Activated naive CD8-positive, alpha-beta T cell treated with anti-CD3 and anti-CD28 coated beads, Interleukin-2, amount 50 U/mL, for 16 hours (primary cell): ENCODE measurements around the gene GNG12.

Experiments used
- DNase-seq: peaks from one replicate; pipeline ENCODE4 v3.0.0-alpha.2; 2020; ENCODE audit warnings: low read depth, low spot score

The GNG12 gene

DNA sequence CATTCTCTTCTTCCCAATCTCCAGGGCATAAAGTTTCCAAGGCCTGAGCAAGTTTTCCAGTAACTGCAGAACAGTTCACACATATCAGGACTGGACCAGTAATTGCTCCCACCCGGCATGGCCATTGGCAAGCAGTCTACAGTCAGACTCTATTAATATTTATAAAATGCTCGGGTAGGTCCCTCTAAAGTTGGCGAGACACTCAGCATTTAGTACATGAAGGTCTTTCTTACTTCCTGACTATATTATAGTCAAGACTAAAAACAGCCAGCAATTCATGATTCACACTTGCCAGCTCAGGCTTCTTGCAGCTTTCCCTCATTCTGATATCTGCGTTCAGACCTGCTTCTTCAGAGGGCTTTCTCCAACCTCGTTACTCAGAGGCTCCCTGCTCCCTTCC is 122.8 kb downstream of the GNG12 start:
- DNase-seq = no peak

DNA sequence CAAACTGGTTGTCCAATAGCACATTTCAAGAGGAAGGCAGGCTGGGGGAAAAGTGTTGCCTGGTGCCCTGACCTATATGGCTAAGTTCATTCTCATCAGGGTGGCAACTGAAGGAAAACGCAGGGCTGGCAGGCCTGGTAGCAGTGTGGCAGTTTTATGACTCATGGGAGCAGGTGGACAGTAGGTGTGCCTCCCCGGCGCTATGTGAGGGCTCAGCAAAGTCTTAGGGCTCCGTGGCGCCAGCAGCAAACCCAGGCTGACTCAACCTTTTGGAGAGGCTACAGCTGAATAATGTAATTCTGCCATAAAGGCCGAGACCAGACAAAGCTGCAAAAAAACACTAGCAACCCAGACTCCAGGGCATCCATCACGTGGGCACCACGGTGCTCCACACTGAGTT is 124.7 kb downstream of the GNG12 start:
- DNase-seq = no peak

DNA sequence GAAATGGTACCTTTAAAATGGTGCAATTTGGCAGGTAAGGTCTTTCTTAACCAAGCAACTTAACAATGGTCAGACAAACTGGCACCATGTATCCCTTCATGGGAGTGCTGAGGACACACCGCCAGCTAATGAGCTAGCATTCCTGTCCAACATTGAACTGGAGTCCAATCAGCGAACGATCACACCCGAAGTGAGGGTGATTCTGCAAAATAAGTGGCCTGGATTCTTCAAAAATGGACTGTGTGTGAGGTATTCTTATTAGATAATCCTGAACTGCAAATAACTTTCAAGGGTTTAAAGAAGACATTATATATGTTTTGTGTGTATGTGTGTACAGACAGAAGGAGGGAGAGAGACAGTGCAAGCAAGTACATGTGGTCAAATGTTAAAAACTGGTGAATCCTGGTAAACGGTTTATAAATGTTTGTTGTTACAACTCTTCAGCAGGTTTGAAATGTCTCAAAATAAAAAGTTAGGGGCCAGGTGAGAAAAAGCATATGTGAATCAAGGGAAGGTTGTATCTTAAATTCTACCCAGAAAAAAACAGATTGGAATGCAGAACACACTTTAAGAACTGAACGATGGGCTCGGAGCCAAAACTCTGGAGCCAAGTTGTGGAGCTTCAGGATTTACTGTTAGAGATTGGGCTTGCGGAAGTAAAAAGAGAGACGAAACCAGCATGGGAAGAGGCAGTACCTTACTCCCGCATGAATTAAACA is 127.4 kb downstream of the GNG12 start:
- DNase-seq = no peak

DNA sequence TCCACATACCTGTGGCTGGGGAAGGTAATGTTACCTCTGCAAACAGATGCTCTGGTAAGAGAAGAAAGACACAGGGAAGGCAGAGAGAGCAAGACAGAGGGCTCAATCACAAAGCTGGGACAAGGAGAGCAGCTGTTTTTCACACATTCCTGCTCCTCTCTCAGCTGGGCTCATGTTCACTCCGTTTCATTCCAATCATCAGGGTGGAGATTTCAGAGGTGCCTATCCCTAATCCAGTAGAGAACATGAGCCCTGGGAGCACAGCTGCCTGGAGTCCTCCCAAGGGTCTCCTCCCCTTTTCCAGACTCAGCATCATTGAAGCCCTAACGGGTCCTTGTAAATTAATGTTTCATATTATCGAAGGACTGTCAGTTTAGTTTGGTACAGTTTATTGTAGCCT is 128.9 kb downstream of the GNG12 start:
- DNase-seq = no peak

DNA sequence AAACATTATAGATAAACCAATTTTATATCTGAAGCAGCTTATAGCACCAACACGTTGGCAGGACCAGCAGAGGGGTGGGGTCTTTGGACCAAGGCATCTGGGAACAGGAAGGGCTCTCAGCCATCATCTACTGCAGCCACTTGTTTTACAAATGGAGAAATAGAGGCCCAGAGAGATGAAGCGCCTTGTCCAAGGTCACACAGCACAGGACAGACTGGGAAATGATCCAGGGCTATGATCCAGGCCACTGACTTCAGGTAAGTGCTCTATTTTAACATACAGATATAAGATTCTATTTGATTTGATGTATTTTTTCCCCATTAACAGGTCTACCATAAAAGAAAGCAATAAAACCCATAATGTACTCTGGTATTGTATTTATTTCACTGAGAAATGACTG is 131.4 kb downstream of the GNG12 start:
- no peak for DNase-seq

DNA sequence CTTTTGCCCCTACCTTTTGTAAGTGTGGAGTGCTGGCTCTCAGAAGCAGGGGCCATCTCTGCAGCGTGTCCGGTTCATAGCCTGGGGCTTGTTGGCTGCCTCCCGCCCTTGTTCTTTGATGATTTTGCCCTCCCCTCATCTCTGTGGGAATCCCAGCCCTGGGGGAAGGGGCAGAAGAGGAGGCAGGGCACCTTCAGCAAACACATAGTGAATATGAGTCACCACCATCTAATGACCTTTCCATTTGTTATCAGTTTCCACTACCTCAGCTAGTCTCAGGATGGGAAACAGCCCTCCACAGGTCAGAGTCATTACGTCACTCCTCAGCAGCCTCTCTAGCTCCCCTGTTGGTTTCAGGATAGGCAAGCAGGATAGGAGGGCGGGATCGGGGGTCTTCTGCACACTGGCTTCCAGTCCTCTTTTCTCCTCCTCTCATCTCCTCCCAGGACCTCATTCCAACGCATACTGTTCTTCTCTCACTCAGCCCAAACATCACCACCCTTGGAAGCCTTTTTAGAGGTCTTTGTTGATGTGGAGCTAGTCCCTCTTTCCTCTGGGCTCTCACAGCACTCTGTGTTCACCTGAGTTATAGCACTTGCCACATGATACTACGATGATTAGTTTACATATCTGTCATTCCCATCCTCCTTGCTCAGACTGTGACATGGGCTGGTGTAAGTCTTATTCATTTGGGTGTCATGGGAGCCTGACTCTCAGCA is 132.4 kb downstream of the GNG12 start:
- no peak for DNase-seq

DNA sequence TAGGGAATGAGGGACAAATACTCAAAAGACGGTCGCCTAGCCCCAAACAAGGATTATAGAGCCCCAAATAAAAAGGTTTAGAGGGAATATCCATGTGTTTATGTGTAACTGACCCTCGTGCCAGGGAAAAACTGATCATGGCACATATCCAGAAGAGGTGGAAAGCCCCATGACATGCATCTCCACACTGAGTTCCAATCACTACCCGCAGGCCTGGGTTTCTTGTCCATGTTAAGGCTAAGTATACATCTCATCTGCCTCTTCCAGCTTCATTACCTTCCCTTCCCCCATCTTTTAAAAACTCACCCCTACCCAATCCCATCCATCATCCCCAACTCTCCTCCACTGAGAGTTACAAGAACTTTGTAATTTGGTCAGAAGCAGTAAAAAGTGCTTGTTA is 133.0 kb downstream of the GNG12 start:
- DNase-seq = no peak

DNA sequence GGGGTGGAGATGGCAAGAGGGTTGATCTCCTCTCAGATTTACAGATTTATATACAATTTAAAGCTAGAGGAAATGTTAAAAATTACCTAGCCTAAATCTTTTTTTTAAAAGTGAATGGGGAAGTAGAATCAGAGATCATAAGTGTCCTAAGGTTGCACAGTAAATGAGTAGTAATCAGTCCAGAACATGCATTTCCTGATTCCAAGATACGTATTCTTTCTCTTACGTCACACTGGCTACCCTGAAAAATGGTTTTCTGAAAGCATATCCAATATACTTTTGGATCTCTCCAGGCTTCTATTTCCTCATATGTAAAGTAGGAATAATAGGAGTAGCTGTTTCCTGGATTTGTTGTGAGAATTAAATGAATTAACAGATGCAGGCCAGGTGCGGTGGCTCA is 136.6 kb downstream of the GNG12 start:
- no peak for DNase-seq

DNA sequence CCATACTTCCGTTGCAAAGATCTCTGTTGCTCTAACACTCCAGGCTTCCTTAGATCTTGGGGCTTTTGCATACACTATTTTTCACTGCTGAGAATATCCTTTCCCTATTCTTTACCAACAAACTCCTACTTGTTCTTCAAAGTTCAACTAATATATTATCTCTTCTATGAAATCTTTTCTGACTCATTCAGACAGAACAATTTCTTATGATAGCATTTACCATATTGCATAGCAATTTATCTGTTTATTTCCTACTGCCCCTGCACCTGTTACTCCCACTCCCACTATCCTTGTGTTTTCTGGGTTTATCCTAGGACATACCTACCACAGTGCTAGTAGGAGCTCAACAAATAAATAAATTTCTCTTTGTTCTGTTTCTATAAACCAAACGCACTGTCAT is 137.3 kb downstream of the GNG12 start:
- no peak for DNase-seq

DNA sequence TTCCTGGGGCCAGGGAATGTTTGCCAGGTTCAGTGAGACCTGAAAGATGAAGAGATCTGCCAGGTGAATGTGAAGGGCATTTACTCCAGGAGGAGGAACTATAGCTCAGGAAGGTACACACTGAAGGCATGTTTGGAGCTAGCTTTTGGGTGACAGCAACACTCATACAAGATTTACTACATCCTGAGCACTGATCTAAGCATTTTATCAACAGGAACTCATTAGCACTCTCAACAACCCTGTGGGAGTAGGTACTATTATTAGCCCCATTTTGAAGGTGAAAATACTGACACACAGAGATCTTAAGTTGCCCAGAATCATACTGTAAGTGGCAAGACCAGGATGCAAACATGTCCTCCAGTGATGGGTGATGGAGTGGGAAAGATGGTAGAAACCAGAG is 141.6 kb downstream of the GNG12 start:
- no peak for DNase-seq

DNA sequence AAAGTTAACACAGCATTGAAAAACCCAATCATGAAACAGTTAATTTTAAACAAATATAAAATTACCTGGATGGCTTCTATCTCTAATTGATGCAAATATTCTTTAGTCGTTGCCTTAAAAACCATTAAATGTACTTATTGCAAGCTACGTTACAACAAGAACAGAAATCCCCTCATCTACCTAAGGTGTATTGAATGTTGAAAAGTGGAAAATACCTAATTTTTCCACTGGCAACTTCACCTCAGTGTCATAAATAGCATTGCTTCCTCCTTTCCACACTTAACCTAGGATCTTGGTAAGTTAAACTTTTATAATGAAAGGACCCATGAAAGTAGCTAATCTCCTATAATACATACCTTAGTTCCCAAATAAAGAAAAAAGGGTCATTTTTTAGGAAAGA is 142.9 kb downstream of the GNG12 start:
- no peak for DNase-seq

DNA sequence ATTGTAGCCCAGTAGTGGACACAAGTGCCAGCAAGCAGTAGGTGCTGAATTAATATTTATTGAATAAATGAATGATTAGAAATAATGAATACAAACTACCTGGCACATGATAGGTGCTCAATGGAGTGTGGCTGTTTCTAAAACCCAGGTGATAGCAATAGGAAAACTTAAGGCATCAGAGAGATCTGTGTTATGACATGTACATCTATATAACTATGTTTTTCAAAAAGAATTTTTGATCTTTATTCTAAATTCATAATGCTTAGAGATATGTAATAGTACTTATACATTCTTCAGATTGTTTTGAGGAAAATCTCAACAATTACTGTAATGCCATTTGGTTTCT is 143.3 kb downstream of the GNG12 start:
- DNase-seq = no peak

DNA sequence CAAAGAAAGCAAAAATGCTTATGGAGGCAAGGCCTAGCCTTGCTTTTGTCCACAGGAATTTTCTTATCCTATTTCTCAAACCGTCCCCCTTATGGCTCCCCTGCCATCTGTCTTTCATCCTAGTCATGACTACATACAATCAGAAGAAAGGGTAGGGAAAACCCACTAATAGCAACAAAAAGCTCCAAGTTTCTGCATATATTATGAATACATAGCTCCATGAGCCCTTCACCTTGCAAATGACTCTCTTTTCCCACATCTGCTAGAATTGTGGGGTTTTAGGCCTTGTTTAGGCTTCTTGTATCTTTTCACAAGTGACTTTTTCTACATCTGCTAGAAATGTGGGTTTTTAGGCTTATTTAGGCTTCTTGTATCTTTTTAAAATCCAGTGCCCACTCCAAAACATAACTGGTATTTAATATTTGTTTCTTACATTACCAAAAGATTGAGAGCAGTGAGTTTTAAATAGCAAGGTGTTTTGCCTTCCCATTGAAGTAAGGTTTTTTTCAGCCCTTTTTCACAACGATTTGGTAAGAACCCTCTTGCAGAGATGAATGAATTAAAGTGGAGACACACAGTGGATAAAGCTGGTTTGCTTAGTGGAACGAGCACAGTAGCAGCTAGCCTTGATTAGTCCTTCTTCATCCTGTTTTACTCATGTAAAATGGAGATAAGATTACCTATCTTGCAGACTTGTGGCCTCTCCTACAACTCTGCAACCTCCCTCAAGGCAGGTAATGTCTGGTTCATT is 143.8 kb downstream of the GNG12 start:
- DNase-seq = no peak

DNA sequence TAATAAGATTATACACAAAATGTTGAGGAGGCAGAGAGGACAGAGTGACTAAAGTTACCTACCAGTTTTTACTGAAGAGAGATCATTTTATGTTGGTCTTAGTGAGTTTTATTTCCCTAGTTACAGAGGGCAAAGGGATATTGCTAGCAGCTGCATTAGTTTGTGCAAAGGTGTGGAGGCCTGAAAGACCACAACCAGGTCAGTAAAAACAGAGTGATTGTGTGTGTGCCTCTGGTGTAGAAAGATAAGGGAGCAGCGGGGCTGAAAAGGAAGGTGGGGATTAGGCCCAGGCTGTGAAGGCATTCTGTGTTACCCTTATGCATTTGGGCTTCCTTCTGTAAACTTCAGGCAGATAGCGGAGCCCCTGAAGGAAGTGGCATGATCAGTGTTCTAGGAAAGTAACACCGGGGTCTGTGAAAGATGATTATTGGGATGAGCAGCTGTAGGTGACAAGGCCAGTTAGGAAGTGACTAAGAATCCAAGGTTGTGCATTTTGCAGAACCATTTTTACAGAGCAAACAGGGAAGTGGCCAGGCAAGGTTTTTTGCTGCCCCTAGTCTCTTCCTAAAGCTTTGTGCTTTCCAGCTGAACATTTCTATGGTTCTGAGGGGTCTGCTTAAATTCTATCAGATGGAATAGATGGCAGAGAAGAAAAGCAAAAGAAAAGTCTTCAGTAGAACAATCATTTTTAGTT is 144.6 kb downstream of the GNG12 start:
- no peak for DNase-seq

DNA sequence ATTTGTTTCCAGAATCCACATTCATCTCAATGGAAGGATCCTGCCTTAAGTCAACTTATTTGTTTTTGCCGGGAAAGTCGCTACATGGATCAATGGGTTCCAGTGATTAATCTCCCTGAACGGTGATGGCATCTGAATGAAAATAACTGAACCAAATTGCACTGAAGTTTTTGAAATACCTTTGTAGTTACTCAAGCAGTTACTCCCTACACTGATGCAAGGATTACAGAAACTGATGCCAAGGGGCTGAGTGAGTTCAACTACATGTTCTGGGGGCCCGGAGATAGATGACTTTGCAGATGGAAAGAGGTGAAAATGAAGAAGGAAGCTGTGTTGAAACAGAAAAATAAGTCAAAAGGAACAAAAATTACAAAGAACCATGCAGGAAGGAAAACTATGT is 145.6 kb downstream of the GNG12 start:
- no peak for DNase-seq

DNA sequence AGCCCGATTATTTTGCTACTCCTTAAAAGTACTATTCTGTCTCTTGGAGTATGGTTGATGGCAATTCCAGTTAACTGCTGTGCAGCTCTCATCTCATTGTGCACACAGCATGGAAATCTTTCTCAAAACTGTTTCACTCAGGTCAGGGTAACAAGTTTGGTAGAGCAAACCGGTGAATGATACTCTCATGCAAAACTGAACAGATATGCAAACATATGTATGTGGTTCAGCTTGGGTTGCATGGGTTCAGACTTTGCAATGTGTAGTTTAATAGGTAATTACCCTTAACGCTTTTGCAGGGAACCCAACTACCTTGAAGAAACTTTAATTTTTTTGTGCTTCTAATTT is 146.1 kb downstream of the GNG12 start:
- no peak for DNase-seq

DNA sequence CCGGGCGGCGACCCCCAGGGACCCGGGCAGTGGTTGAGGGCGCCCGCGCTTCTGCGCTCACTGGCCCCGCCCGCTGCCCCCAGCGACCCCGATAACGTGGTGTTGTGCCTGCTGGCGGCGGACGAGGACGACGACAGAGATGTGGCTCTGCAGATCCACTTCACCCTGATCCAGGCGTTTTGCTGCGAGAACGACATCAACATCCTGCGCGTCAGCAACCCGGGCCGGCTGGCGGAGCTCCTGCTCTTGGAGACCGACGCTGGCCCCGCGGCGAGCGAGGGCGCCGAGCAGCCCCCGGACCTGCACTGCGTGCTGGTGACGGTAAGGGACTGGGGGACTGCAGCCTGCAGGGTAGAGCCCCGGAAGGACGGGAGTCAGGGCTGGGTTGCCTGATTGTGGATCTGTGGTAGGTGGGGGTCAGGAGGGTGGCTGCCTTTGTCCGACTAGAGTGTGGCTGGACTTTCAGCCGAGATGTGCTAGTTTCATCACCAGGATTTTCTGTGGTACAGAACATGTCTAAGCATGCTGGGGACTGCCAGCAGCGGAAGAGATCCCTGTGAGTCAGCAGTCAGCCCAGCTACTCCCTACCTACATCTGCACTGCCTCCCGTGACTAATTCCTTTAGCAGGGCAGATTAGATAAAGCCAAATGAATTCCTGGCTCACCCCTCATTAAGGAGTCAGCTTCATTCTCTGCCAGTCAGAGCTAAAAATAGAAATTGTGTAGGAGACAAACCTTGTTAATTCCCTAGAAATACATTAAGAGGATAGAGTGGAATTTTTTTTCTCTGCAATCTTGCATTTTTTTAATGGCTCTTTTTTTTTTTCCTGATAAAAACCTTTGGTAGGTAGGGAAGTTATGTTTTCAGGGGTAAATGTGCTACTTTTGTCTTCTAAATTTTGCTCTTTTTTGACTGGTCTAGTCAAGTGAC is 146.7 kb downstream of the GNG12 start:
- DNase-seq = no peak

DNA sequence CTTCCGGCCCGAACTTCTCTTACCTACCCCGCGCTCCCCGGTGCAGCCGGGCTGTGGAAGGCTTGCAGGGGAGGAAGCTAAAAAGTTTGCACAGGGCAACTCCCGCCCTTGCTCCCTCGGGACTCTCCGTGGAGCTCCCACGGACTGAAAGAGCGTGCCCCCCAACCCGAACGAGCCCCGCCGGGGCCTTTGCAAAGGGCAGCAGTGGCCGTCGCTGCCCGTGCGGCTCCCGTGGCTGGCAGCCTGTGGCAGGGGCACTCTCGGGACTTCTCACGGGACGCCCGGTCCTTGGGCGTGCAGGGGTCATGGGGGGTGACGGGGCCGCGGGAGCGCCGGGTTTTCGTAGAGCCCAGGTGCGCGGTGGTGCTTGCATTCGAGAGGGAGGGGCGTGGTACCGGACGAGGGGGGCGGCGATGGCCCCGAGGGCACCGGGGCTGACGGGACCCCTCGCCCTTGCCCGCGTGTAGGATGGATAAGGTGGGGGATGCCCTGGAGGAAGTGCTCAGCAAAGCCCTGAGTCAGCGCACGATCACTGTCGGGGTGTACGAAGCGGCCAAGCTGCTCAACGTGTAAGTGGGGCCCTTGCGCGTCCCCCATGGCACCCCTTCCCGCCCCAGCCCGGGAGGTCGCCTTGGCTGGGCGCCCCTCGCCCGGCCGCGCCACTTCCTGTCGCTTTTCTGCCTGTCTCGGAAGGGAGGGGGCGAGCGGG is 147.6 kb downstream of the GNG12 start:
- DNase-seq = no peak

DNA sequence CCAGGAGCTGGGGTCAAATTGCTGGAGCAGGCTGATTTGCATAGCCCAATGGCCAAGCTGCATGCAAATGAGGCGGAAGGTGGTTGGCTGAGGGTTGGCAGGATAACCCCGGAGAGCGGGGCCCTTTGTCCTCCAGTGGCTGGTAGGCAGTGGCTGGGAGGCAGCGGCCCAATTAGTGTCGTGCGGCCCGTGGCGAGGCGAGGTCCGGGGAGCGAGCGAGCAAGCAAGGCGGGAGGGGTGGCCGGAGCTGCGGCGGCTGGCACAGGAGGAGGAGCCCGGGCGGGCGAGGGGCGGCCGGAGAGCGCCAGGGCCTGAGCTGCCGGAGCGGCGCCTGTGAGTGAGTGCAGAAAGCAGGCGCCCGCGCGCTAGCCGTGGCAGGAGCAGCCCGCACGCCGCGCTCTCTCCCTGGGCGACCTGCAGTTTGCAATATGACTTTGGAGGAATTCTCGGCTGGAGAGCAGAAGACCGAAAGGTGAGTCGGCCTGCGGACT is 148.2 kb downstream of the GNG12 start, which contains the start of gene GADD45A:
GADD45A (plus strand) TSS at position 135 of the 491 bp plus-strand sequence; CDS start at position 429, 294 bp downstream.
- DNase-seq = peak; percentile 77

DNA sequence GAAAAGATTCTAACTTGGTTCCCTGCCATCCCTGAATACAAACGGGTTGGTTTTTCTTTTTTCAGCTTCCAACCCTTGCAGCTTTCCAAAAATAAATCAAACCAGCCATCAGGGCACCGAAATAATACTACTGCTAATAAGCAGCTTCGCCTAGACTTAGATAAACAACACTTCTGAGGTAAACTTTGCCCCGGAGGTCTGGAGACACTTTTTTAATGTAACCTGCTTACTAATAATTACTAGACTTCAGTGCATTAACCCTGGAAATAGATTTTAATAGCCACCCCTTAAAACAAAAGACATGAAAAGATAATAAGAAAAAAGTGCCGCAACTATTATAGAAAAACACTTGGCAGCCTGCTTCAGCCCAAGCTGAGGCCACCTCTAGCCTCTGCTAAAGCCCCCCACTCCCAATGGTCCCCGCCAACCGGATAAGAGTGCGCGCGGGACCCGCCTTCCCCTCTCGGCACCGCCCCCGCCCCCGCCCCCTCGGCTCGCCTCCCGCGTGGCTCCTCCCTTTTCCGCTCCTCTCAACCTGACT is 148.7 kb downstream of the GNG12 start:
- no peak for DNase-seq
